ENCODE measurements around the gene ZC3H12C.

Gene ZC3H12C

DNA sequence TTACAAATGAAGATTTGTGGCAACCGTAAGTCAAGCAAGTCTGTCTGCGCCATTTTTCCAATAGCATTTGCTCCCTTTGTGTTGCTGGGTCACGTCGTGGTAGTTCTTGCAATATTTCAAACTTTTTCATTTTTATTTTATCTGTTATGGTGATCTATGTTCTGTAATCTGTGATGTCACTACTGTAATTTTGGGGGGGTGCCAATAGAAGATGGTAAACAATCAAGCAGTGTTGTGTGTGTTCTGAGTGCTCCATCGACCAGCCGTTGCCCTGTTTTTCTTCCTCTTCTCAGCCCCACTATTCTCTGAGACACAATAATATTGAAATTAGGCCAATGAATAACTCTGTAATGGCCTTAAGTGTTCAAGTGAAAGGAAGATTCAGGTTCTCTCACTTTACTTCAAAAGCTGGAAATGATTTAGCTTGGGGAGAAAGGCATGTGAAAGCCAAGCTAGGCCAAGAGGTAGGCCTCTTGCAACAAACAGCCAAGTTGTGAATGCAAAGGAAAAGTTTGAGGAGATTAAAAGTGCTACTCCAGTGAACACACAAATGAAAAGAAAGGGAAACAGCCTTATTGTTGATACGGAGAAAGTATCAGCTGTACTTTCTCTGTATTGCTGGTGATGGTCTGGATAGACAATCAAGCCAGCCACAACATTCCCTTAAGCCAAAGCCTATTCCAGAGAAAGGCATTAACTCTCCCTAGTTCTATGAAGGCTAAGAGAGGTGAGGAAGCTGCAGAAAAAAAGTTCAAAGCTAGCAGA lies 7.5 kb downstream of the ZC3H12C start:
- ChIA-PET POLR2A (no interaction called here), CTCF (interaction anchor here (1.0 kb wide), 1 partner anchor 10 kb away, joined by 3 read pairs; no protein-coding TSS in a partner anchor)
- TF ChIP-seq, protein P1, sequence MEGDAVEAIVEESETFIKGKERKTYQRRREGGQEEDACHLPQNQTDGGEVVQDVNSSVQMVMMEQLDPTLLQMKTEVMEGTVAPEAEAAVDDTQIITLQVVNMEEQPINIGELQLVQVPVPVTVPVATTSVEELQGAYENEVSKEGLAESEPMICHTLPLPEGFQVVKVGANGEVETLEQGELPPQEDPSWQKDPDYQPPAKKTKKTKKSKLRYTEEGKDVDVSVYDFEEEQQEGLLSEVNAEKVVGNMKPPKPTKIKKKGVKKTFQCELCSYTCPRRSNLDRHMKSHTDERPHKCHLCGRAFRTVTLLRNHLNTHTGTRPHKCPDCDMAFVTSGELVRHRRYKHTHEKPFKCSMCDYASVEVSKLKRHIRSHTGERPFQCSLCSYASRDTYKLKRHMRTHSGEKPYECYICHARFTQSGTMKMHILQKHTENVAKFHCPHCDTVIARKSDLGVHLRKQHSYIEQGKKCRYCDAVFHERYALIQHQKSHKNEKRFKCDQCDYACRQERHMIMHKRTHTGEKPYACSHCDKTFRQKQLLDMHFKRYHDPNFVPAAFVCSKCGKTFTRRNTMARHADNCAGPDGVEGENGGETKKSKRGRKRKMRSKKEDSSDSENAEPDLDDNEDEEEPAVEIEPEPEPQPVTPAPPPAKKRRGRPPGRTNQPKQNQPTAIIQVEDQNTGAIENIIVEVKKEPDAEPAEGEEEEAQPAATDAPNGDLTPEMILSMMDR (IDR thresholded peaks at IDR 0.05; ENCODE audit: insufficient read depth, low read length, missing control alignments): no peak
- H3K4me3 ChIP-seq (ENCODE audit: low read depth, low read length): no peak overlapping the region
- DNase-seq (ENCODE audit: low read depth, low spot score): no peak

DNA sequence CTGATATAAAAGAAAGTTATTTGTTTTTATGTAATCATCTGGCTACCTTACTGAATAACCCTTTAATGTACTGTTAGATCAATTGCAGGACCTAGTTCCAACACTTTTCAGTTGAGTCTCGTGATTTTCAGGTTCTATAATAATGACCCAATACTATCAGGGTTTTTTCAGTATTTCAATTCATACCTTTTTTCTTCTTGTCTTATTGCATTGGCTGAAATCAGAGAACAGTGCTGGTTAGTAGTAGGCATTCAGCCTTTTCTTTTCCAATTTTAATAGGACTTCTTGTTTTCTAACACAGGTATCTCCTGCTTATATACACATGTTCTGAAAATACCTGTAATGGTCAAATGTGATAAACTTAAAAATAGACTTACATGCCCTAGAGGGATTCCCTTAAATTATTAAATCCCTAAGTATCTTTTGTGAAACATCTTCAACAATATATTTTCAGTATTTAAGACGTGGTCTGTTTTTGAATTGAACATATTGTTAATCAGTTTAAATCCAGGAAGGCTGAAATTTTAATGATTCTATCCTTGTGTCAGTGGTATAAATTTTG lies 13.6 kb downstream of the ZC3H12C start:
- POLR2A ChIA-PET: no interaction called here
- TF ChIP-seq, protein P1 (IDR thresholded peaks at IDR 0.05; ENCODE audit: insufficient read depth, low read length, missing control alignments): no peak
- CTCF ChIA-PET: interaction anchor here (1.8 kb wide), 1 partner anchor 14 kb away, joined by 5 read pairs; the partner anchor contains the start of gene ZC3H12C
- H3K4me3 ChIP-seq (ENCODE audit: low read depth, low read length): no peak overlapping the region
- DNase-seq (ENCODE audit: low read depth, low spot score): no peak

DNA sequence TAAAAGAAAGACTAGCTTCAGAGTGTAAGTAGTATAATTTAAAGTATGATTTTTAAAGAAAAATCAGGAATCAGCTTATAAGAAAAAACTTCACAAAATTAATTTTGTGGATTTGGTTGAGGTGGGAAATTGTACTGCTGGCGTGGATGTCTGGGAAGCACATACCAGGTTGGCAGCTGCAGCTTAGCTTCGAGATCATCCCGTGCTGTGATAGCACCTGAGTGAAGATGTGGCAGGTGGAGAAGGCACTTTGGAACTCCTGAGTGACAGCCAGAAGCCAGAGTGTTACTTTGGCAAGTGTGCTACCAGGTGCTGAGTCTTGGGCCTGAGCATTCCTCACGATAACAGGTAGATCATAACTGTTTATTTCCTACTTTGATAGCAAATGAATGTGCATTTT lies 17.7 kb downstream of the ZC3H12C start:
- no peak for DNase-seq (ENCODE audit: low read depth, low spot score)
- CTCF ChIA-PET: interaction anchor here (1.4 kb wide), 1 partner anchor 10 kb away, joined by 3 read pairs; no protein-coding TSS in a partner anchor

DNA sequence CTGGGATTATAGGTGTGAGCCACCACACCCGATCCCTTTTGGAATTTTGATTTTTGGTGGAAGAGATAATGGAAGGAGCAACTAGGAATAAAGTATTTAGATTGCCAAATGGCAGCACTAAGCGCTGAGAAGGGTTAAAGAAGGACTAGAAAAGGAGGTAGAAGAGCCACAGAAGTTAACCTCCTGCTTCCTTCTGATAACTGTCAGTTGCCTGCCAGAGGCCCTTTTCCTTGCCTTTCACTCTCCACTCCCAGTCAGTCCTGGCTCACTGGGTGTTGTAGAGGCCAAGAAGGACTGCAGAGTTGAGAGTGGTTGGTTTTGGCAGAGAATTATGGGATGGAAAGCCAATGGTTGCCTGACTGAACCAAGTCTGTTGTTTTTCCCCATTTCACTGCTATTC lies 19.3 kb downstream of the ZC3H12C start:
- CTCF ChIA-PET: no interaction called here
- no peak overlapping the region for H3K4me3 ChIP-seq (ENCODE audit: low read depth, low read length)
- DNase-seq (ENCODE audit: low read depth, low spot score): no peak
- TF ChIP-seq, protein P1 (IDR thresholded peaks at IDR 0.05; ENCODE audit: insufficient read depth, low read length, missing control alignments): no peak
- POLR2A ChIA-PET: no interaction called here

More for the DNA sequence above, 17.7 kb downstream of the ZC3H12C start:
- no peak overlapping the region for H3K4me3 ChIP-seq (ENCODE audit: low read depth, low read length)
- POLR2A ChIA-PET: no interaction called here
- TF ChIP-seq, protein P1 (IDR thresholded peaks at IDR 0.05; ENCODE audit: insufficient read depth, low read length, missing control alignments): no peak

DNA sequence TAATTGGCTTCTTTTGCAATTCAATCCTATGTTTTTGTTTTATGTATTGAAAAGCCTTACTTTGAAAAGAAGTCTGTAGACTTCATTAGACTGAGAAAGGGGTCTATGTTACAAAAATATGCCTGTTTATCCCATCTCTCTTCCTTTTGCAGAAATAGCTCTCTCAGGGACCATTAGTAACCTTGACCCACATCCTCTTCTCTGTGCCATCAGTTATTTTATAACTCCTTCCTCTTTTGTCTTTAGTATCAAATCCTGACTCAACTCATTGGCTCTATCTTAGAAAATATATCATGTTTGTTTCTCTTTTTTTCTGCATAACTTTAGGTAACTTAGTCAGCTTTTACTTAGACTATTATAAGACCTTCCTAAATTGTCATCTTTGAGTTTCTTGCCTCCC lies 20.3 kb downstream of the ZC3H12C start:
- ChIA-PET CTCF (no interaction called here), POLR2A (no interaction called here)
- DNase-seq (ENCODE audit: low read depth, low spot score): no peak
- no peak overlapping the region for H3K4me3 ChIP-seq (ENCODE audit: low read depth, low read length)
- TF ChIP-seq, protein P1 (IDR thresholded peaks at IDR 0.05; ENCODE audit: insufficient read depth, low read length, missing control alignments): no peak

DNA sequence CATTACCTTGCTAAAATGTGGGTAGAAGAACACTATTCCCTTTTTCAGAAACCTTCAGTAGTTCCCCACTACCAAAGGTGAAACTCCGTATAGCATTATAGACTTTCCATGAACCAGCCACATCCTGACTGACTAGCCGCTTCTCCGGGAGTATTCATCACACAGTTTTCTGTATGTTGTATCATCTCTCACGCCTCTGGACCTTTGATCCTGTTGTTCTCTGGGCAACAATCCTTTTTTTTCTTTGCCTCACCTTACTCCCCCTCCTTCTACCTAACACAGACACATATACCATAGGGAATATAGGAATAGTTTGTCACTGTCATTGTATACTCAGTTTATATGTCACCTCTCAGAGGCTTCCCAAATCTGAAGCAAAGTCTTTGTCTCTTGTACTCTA lies 20.8 kb downstream of the ZC3H12C start:
- TF ChIP-seq, protein P1 (IDR thresholded peaks at IDR 0.05; ENCODE audit: insufficient read depth, low read length, missing control alignments): no peak
- POLR2A ChIA-PET: no interaction called here
- CTCF ChIA-PET: no interaction called here
- no peak overlapping the region for H3K4me3 ChIP-seq (ENCODE audit: low read depth, low read length)
- no peak for DNase-seq (ENCODE audit: low read depth, low spot score)
